GM19438 (cell line): ENCODE measurements around the gene GLIS1.

ENCODE experiments used
- ATAC-seq: cut with Tn5 transposase; IDR thresholded peaks from one replicate; pipeline ENCODE4 v1.9.1; 2021; ENCODE audit warnings: low read depth; ENCODE audit not compliant: unreplicated experiment

GLIS1 gene

GRCh38 chr1:53518775-53519174 is 220.2 kb downstream of the GLIS1 start:
- no peak for ATAC-seq

DNA sequence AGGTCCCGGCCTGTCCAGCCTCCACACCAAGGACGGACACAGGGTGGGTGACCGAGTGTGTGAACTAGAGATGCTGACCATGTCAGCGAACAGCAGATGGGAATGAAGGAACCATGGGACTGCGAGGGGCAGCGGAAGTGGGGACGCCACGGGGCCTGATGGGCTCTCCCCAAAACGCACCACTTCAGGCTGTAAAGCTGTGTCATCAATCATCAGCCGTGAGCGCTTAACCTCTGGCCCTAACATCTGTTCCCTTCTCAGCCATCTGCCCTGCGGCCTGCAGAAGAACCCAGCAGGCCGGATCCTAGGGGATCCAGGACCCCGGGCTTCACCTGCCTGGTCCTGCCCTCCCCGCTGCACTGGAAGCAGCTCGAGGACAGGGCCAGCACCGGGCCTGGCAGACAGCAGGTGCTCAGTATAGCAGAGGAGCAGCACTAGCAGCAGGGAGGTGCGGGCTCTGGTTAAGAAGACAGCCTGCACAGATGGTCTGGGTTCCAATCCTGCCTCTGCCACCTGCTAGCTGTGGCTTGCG is 221.1 kb downstream of the GLIS1 start:
- ATAC-seq: no peak

DNA sequence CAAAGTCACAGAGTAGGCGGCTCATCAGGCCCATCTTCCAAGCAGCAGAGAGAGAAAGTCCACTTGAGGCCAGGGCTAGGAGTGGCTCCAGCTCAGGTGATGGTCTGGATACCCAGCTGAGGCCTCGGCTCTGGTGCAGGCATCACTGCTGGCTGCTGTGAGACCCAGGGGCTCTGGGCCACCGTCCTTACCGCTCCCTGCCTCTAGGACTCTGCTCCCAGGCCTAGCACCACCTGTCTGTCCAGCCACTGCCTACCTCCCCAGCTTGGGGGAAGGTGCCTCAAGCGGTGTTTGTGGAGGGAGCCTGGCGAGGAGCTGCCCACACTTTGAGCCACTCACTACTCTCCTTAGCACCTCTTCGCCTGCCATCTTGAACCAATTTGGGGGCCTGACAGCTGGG is 221.9 kb downstream of the GLIS1 start:
- ATAC-seq: no peak

DNA sequence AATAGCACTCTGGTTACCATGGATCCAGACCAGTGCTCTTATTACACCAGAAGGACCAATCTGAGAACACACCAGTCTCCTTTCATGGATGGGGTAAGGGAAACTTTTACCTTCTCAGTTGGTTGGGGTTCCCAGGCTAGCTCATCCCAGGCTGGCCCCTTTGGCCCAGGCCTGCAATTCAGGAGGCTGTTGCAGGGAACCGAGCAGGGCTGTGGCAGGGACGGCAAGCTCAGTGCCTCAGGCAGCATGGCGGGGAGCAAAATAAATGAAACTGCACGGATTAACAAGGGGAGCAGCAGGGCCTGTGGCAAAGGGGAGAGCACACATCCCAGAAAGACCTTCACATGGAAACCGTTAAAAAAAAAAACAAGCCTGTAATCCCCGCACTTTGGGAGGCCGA is 222.8 kb downstream of the GLIS1 start:
- no peak for ATAC-seq

DNA sequence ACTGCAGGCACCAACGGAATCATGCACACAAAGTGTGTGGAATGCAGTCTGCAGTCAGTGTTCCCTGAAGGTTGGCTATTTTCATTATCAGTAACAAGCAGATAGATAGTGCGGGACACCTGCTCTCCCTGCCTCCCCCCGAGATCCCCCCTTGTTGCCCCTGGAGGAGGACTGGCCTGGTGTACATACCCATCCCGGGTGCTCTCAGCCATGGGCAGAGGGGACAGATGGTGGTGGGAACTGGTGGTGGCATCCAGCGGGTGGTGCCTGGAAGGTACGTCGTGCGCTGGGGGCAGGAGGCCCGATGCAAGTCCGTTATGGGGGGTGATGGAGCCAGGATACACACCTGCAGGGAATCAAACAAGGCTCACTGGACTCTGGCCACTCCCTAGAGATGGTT is 224.5 kb downstream of the GLIS1 start:
- no peak for ATAC-seq

- ATAC-seq: no peak
These were observed 225.1 kb downstream of the GLIS1 start for GRCh38 chr1:53513846-53514245.

DNA sequence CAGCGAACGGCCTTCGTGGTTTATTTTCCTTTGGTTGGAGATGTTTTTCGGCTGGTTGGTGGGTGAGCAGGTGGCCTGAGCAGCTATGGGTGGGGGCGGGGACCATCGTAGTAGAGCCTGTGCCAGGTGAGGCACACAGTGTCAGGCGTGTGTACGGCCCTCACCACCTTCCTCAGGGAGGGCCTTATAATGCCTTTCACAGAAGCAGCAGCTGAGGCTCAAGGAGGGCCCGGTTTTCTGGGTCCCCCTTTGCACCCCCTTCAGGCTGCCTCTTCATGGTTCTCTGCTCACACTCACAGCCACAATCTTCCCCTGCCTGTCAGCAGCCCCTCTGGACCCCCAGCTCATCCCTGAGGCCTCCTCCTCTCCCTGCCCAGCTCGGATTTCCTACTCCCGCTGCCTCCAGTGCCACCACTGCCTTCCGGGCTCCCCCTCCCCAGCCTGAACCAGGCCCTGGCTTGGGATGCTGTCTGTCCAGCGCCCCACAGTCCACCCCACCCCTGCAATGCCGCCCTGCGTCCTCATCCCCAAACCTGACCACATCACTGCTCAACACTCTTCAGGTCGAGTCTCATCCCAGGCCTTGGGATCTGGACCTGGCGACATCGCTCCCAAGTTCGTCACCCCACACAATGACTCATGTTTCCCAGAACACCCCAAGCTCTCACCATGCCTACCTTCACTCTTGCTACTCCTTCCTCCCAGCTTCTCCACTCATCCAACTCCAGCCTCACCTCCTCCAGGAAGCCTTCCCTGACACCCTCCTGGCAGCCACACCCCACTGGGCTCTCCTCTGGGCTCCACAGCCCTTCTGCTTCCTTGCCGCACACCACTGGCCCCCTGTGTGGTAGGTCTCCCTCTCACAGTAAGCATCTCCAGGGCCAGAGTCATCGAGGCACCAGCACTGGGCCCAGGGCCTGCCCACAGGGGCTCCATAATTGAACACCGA is 225.9 kb downstream of the GLIS1 start:
- no peak for ATAC-seq

- ATAC-seq: no peak
These were observed 226.8 kb downstream of the GLIS1 start for GRCh38 chr1:53511933-53512806.

- no peak for ATAC-seq
These were observed 227.5 kb downstream of the GLIS1 start for GRCh38 chr1:53511323-53511932.

DNA sequence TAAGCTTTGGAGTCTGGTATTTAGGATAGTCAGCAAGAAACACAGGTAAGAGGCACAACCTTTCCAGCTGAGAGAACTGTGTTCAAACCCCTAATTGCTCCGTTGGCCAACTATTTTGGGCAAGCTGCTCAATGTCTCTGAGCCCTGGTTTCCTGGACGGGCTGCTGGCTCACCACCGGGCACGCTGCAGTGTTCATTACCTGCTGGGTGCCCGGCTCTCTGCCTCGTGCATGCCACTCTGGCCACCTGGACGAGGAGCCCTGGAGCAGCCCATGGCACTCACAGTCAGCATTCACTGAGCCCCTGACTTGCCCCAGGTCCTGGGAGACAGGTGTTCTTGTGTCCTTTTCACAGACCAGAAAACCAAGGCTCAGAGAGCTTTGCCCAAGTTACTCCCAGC is 228.7 kb downstream of the GLIS1 start:
- no peak for ATAC-seq

DNA sequence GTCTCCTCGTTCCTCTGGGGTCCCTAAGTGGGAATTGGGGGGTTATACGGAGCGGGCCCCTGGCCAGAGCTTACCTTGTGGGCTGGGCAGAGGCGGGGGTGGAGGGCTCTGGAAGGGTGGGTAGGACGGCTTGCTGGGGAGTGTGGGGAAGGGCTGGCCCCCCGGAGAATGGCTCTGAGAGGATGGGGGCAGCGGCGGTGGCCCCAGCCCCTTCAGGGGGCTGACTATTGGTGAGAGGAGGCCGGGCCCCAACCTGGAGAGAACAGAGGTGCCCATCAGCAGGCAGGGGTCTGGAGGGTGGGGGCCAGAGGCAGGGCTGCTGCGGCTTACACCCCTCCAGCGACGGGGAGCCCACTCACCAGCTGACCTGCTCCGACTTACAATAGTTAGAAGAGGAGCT is 229.2 kb downstream of the GLIS1 start:
- no peak for ATAC-seq

GRCh38 chr1:53508991-53509666 is 229.8 kb downstream of the GLIS1 start:
- ATAC-seq: no peak

- no peak for ATAC-seq
These were observed 230.6 kb downstream of the GLIS1 start for GRCh38 chr1:53508056-53508990.

DNA sequence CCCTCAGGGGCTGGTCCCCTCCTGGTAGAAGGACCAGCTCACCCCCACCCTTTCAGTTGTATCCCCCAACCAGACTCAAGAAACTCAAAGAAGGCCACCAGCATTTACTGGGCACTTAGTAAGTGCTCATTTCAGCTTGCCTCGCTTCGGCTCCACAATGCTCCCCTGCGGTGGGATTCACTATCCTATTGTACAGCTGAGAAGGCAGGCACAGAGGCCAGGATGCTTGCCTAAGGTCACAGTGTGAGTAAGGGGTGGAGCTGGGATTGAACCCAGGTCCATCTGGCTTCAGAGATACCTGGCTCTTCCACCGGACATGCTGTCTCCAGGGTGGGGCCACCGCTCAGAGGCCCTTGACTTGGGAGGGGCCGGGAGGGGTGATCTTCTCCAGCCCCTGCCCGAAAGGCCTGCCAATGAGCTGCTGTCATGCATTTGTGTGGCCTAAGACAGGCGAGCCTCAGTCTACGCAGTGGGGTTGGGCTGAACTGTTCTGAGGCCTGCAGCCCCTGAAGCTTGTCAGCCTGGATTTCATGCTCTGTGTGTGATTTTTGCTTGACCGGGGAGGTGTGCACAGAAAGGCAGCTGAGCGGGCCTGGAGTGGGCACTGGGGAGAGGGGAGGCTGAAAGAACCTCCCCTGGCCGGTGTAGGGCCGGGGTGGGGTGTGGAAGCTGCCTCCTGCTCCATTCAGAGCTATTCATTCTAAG is 231.7 kb downstream of the GLIS1 start:
- ATAC-seq: no peak

DNA sequence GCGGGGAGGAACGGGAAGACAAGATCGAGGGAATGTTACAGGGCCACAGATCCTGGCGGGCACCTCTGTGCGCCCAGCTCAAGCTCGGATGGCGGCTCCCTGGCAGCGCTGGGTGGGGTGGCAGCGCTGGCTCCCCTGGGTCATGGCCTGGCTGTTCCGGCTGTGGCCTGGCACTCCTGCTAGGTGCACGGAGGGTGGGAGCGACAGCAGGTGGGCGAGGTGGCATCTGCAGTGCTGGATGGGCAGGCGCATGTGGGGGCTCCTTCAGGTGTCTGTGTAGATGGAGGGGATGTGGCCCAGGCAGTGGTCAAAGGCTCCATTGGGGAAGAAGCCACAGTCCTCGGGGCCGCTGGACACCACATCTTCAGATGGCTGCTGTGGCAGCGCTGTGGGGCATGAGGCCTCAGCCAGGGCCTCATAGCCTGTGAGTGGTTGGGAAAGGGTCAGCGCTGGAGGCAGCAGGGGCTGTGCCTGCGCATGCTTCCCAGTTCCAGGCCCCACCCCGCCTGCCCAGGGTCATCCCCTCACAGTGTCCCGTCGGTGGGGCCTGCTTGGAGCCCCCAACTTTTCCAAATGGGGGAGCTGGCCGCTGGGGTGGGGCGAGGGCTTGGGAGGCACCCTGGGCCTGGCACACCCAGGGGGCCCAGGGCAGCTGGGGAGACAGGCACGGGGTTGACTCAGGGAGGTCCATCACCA is 232.5 kb downstream of the GLIS1 start:
- ATAC-seq: no peak

- ATAC-seq: no peak
These were observed 233.1 kb downstream of the GLIS1 start for GRCh38 chr1:53505891-53506290.

DNA sequence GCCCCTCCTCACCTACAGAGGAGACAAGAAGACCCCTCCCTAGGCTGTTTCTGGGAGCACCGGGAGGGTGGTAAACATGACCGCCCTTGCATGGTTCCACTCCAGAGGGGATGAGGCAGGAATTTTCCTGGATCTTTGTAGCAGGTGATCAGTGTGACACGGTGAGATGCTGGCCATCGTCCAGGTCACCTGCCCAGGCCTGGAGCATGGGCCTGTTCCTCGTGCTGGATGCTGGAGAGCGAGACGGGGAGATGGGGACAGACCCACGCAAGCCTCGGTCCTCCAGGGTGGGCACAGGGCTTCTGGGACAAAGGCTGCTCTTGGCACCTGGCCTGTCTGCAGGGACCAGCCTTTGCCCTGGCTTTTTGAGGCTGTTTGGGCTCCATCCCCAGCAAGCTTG is 233.6 kb downstream of the GLIS1 start:
- ATAC-seq: no peak

DNA sequence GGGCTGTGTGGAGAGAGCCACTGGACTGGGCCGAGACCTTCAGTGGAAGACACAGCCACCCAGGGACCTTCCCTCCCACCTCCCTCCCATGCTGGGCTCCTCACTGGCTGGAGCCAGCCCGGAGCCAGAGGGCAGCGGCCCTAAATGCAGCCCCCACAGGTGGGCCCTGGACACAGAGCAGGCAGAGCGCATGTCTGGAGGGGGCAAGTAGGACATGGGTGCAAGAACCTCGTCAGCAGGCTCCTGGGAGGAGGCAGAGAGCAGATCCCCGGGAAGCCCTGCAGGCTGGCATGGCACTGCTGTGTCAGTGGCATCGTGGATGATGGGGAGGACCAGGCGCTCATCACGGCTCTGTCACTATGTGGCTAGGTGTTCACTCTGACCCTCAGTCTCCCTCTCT is 234.1 kb downstream of the GLIS1 start:
- no peak for ATAC-seq
